ENCODE measurements around the gene WNT8B.

- TF ChIP-seq RBBP5 (conservative IDR thresholded peaks at IDR 0.05) (no peak), CTCF (IDR thresholded peaks at IDR 0.05 in 2 of 3, conservative IDR thresholded peaks at IDR 0.05 in 1 of 3; ENCODE audit: control insufficient read depth in 2 of 3, extremely low read depth in 1 of 3, insufficient read depth in 1 of 3, low read depth in 3 of 3, low read length in 3 of 3) (no peak), ZNF217 (IDR thresholded peaks at IDR 0.05) (no peak), IKZF1 (conservative IDR thresholded peaks at IDR 0.05) (no peak), SP1 (IDR thresholded peaks at IDR 0.05; ENCODE audit: low read depth, low read length) (no peak), ZBTB33 (IDR thresholded peaks at IDR 0.05) (no peak), PBX3 (IDR thresholded peaks at IDR 0.05; ENCODE audit: insufficient replicate concordance, low read depth, low read length) (no peak), MYC (IDR thresholded peaks at IDR 0.05; ENCODE audit: insufficient read depth, insufficient read length, insufficient replicate concordance, low read length, severe bottlenecking) (no peak), TAF1 (IDR thresholded peaks at IDR 0.05; ENCODE audit: borderline replicate concordance, low read depth, low read length) (no peak), POLR2A (IDR thresholded peaks at IDR 0.05; ENCODE audit: low read depth, low read length) (no peak), IRF3 (IDR thresholded peaks at IDR 0.05) (no peak), HDAC6 (IDR thresholded peaks at IDR 0.05; ENCODE audit: unreplicated experiment) (no peak), BCL3 (IDR thresholded peaks at IDR 0.05; ENCODE audit: borderline replicate concordance, insufficient read depth, low read depth, low read length, poor library complexity, severe bottlenecking) (no peak)
Observed at GRCh38 chr10:100528123-100528886, 65.5 kb downstream of the WNT8B start.

Data from GM12878 (cell line).